H1 (cell line): ENCODE results near the gene KPNA1. TPM values are rescaled to one million over a fixed set of nuclear protein-coding genes. Genes with fewer than 3 reads are reported as not detected.

Experiments used
- CTCF ChIA-PET: fragments of 300-600 bp; sonication (Branson Sonifier 250); formaldehyde crosslinking; loops from one replicate; lab custom pipeline; 2021; ENCODE audit not compliant: partially characterized antibody; lab: Charles Lee
- POLR2A ChIA-PET: fragments of 300-600 bp; sonication (Branson Sonifier 250); formaldehyde crosslinking; loops from one replicate; lab custom pipeline; 2021; ENCODE audit warnings: inconsistent platforms; ENCODE audit not compliant: partially characterized antibody; lab: Charles Lee
- DNase-seq, 2 experiments: peaks; one replicate each; pipeline versions ENCODE4 v3.0.0 to v3.0.0-alpha.2; 2010 to 2022; ENCODE audit warnings: low spot score in 2 of 2, low read depth in 1 of 2, mixed read lengths in 1 of 2
- FAIRE-seq: peaks from 2 replicates; lab custom pipeline; 2011; peaks lifted over from hg19 to GRCh38; lab: Jason Lieb, UNC
- H2AFZ ChIP-seq: 2 replicates; pipeline ENCODE4 v1.8.1; 2012; ENCODE audit warnings: low read length, inconsistent platforms
- H2AK5ac ChIP-seq: 2 replicates; pipeline ENCODE4 v1.6.1; 2013; ENCODE audit warnings: low read depth, low read length
- H2BK120ac ChIP-seq: replicated peaks from 2 replicates; pipeline ENCODE3; 2013; ENCODE audit warnings: low read depth, low read length, inconsistent platforms
- H2BK12ac ChIP-seq: 2 replicates; pipeline ENCODE4 v1.6.1; 2013; ENCODE audit warnings: low read depth, low read length
- H2BK15ac ChIP-seq: 2 replicates; pipeline ENCODE4 v1.6.1; 2013; ENCODE audit warnings: low read length
- H2BK20ac ChIP-seq: 2 replicates; pipeline ENCODE4 v1.6.1; 2013; ENCODE audit warnings: low read length
- H2BK5ac ChIP-seq: 2 replicates; pipeline ENCODE4 v1.6.1; 2013; ENCODE audit warnings: low read depth, low read length
- H3K14ac ChIP-seq: 2 replicates; pipeline ENCODE4 v1.6.1; 2013; ENCODE audit warnings: inconsistent platforms; ENCODE audit not compliant: insufficient read length
- H3K18ac ChIP-seq: 2 replicates; pipeline ENCODE4 v1.6.1; 2013; ENCODE audit warnings: low read length; ENCODE audit errors: extremely low read depth
- H3K23ac ChIP-seq: 2 replicates; pipeline ENCODE4 v1.6.1; 2013; ENCODE audit warnings: inconsistent platforms; ENCODE audit not compliant: insufficient read length
- H3K23me2 ChIP-seq: 2 replicates; pipeline ENCODE4 v1.6.1; 2013; ENCODE audit warnings: low read depth, low read length
- H3K27ac ChIP-seq: 2 replicates; pipeline ENCODE4 v1.6.1; 2011; ENCODE audit warnings: low read depth, low read length, inconsistent platforms
- H3K27me3 ChIP-seq, 4 experiments: replicated peaks in 1 of 4; 1 replicate in 1 of 4; 2 replicates in 3 of 4; pipeline versions ENCODE4 v1.6.1 to v1.8.1; 2011 to 2013; ENCODE audit warnings: low read length in 3 of 4, mild to moderate bottlenecking in 3 of 4, inconsistent platforms in 2 of 4, mixed read lengths in 2 of 4, moderate library complexity in 1 of 4; ENCODE audit not compliant: control insufficient read depth in 3 of 4, insufficient read depth in 3 of 4; ENCODE audit errors: extremely low read depth in 1 of 4
- H3K36me3 ChIP-seq, 4 experiments: 2 replicates each; pipeline versions ENCODE4 v1.6.1 to v1.8.1; 2011 to 2013; ENCODE audit warnings: mild to moderate bottlenecking in 4 of 4, low read length in 3 of 4, moderate library complexity in 2 of 4, control low read depth in 1 of 4, inconsistent platforms in 1 of 4; ENCODE audit not compliant: insufficient read depth in 4 of 4, control insufficient read depth in 2 of 4
- H3K4ac ChIP-seq: replicated peaks from 2 replicates; pipeline ENCODE3; 2013; ENCODE audit warnings: low read length, low read depth, mixed read lengths, inconsistent platforms; ENCODE audit not compliant: insufficient read length
- H3K4me1 ChIP-seq, 4 experiments: replicated peaks in 1 of 4; 1 replicate in 1 of 4; 2 replicates in 3 of 4; pipeline versions ENCODE4 v1.6.1 to v1.8.1; 2011 to 2013; ENCODE audit warnings: low read length in 3 of 4, inconsistent platforms in 2 of 4, mixed read lengths in 1 of 4; ENCODE audit not compliant: insufficient read depth in 4 of 4, control insufficient read depth in 3 of 4
- H3K4me2 ChIP-seq, 2 experiments: 2 replicates each; pipeline versions ENCODE4 v1.6.1 to v1.8.1; 2011 to 2013; ENCODE audit warnings: low read depth in 2 of 2, low read length in 2 of 2, control low read depth in 1 of 2, inconsistent platforms in 1 of 2, mild to moderate bottlenecking in 1 of 2; ENCODE audit not compliant: insufficient read depth in 1 of 2
- H3K4me3 ChIP-seq, 4 experiments: fragments of 200-600, 300-600 bp in 1 of 4; sonication (generic), shearing (Covaris generic), sonication (Bioruptor Twin) in 1 of 4; 2 replicates each; pipeline versions ENCODE4 v1.5.1 to v1.8.1; 2011 to 2016; ENCODE audit warnings: low read length in 4 of 4, low read depth in 3 of 4, control low read depth in 2 of 4, inconsistent platforms in 2 of 4, mild to moderate bottlenecking in 2 of 4, mixed read lengths in 1 of 4, moderate library complexity in 1 of 4; ENCODE audit not compliant: insufficient read depth in 2 of 4; ENCODE audit errors: extremely low read depth in 1 of 4
- H3K56ac ChIP-seq: replicated peaks from 2 replicates; pipeline ENCODE3; 2013; ENCODE audit warnings: low read depth, mild to moderate bottlenecking, mixed read lengths, low read length, inconsistent platforms; ENCODE audit not compliant: insufficient read length
- H3K79me1 ChIP-seq: 2 replicates; pipeline ENCODE4 v1.6.1; 2013; ENCODE audit warnings: low read depth, low read length, control low read depth
- H3K79me2 ChIP-seq, 2 experiments: 2 replicates each; pipeline versions ENCODE4 v1.6.1 to v1.8.1; 2012 to 2013; ENCODE audit warnings: low read length in 2 of 2, mild to moderate bottlenecking in 2 of 2, inconsistent platforms in 1 of 2; ENCODE audit not compliant: insufficient read depth in 2 of 2, control insufficient read depth in 1 of 2
- H3K9ac ChIP-seq, 4 experiments: replicated peaks in 1 of 4; 1 replicate in 1 of 4; 2 replicates in 3 of 4; pipeline versions ENCODE4 v1.6.1 to v1.8.1; 2011 to 2013; ENCODE audit warnings: low read depth in 3 of 4, low read length in 3 of 4, control low read depth in 2 of 4, mild to moderate bottlenecking in 2 of 4, moderate library complexity in 2 of 4, inconsistent platforms in 1 of 4; ENCODE audit errors: extremely low read depth in 1 of 4
- H3K9me3 ChIP-seq, 2 experiments: 2 replicates each; pipeline versions ENCODE4 v1.6.1 to v1.8.1; 2012 to 2013; ENCODE audit warnings: mild to moderate bottlenecking in 2 of 2, moderate library complexity in 2 of 2, control low read depth in 1 of 2, inconsistent platforms in 1 of 2, low read depth in 1 of 2, low read length in 1 of 2, mixed read lengths in 1 of 2; ENCODE audit not compliant: insufficient read depth in 2 of 2
- H4K20me1 ChIP-seq, 2 experiments: replicated peaks in 1 of 2; 2 replicates each; pipeline versions ENCODE3 to v1.8.1; 2011 to 2013; ENCODE audit warnings: inconsistent platforms in 2 of 2, low read length in 2 of 2, mild to moderate bottlenecking in 1 of 2; ENCODE audit not compliant: insufficient read depth in 2 of 2, control insufficient read depth in 1 of 2
- H4K5ac ChIP-seq: 2 replicates; pipeline ENCODE4 v1.6.1; 2013; ENCODE audit warnings: low read length, low read depth, mixed read lengths, inconsistent platforms; ENCODE audit not compliant: insufficient read length
- H4K8ac ChIP-seq: 2 replicates; pipeline ENCODE4 v1.8.0; 2013; ENCODE audit warnings: mild to moderate bottlenecking, moderate library complexity, low read length, inconsistent platforms; ENCODE audit not compliant: insufficient read depth; ENCODE audit errors: extremely low read depth
- H4K91ac ChIP-seq: replicated peaks from 2 replicates; pipeline ENCODE3; 2013; ENCODE audit warnings: low read length, mixed read lengths, inconsistent platforms; ENCODE audit not compliant: insufficient read length
- BACH1 ChIP-seq: IDR thresholded peaks from 2 replicates; pipeline ENCODE4 v1.6.1; 2012; ENCODE audit warnings: low read length, improper control_type of control experiment
- BRCA1 ChIP-seq: IDR thresholded peaks from 2 replicates; pipeline ENCODE4 v1.6.1; 2012; ENCODE audit warnings: low read depth, low read length, improper control_type of control experiment
- CBX8 ChIP-seq: fragments of 300-800, 300-1000 bp; sonication (generic); IDR thresholded peaks from 2 replicates; pipeline ENCODE4 v1.7.1; 2016; ENCODE audit warnings: low read depth, low read length, borderline replicate concordance
- CTCF ChIP-seq, 3 experiments: IDR thresholded peaks; 1 replicate in 2 of 3; 2 replicates in 1 of 3; pipeline versions ENCODE4 v1.5.1 to v1.6.1; 2011; ENCODE audit warnings: low read length in 3 of 3, mild to moderate bottlenecking in 3 of 3, inconsistent platforms in 2 of 3, low read depth in 1 of 3, moderate library complexity in 1 of 3; ENCODE audit not compliant: insufficient read depth in 1 of 3; ENCODE audit errors: control extremely low read depth in 1 of 3
- E2F6 ChIP-seq: IDR thresholded peaks from 2 replicates; pipeline ENCODE4 v1.6.1; 2012; ENCODE audit warnings: inconsistent platforms
- EP300 ChIP-seq, 2 experiments: IDR thresholded peaks; 1 replicate in 1 of 2; 2 replicates in 1 of 2; pipeline ENCODE4 v1.6.1; 2011 to 2012; ENCODE audit warnings: low read depth in 2 of 2, low read length in 2 of 2, mild to moderate bottlenecking in 2 of 2, borderline replicate concordance in 1 of 2, inconsistent platforms in 1 of 2, moderate library complexity in 1 of 2
- GTF2F1 ChIP-seq: IDR thresholded peaks from 2 replicates; pipeline ENCODE4 v1.6.1; 2012; ENCODE audit warnings: low read depth, low read length, improper control_type of control experiment, borderline replicate concordance
- KDM1A ChIP-seq: fragments of 200-600, 300-600 bp; sonication (generic); IDR thresholded peaks from 2 replicates; pipeline ENCODE4 v1.7.1; 2016; ENCODE audit warnings: mild to moderate bottlenecking, low read length, borderline replicate concordance
- SIN3A ChIP-seq, 2 experiments: IDR thresholded peaks in 1 of 2; conservative IDR thresholded peaks in 1 of 2; 2 replicates each; pipeline ENCODE4 v1.6.1; 2011 to 2012; ENCODE audit warnings: low read length in 2 of 2, improper control_type of control experiment in 1 of 2, low read depth in 1 of 2, mild to moderate bottlenecking in 1 of 2
- SP1 ChIP-seq: IDR thresholded peaks from 2 replicates; pipeline ENCODE4 v1.6.1; 2011; ENCODE audit warnings: low read depth, low read length
- SUZ12 ChIP-seq: fragments of 200-600 bp; sonication (generic); IDR thresholded peaks from 2 replicates; pipeline ENCODE4 v1.6.1; 2012; ENCODE audit warnings: mild to moderate bottlenecking, inconsistent platforms, low read length, moderate library complexity, mixed read lengths
- WGBS, 2 experiments: shearing (Covaris generic) in 1 of 2; methylation state at CpG; one replicate each; pipeline versions ENCODE4 v1.1.6 to v1.1.7; 2013 to 2015; ENCODE audit warnings: low lambda C conversion rate in 2 of 2, mixed read lengths in 2 of 2, inconsistent platforms in 1 of 2, low coverage in 1 of 2, missing lambda C conversion rate in 1 of 2; ENCODE audit not compliant: insufficient replicate concordance in 2 of 2, insufficient coverage in 1 of 2, insufficient read length in 1 of 2; ENCODE audit errors: extremely low coverage in 1 of 2, missing lambda C conversion rate in 1 of 2; 5-methylcytosine and 5-hydroxymethylcytosine counted together
- polyA plus RNA-seq, 7 experiments: library from polyadenylated mRNA; depleted of rRNA in 3 of 7; stranded (reverse) in 5 of 7; unstranded in 2 of 7; fragments of >200 nt in 5 of 7; fragments of 200-250 nt in 2 of 7; gene quantifications; 1 replicate in 5 of 7; 2 replicates in 1 of 7; 4 replicates in 1 of 7; pipeline versions ENCODE4 v1.2.1 to v1.2.3, GENCODE V29; 2011 to 2013; ENCODE audit warnings: missing spikeins in 2 of 7, mixed read lengths in 2 of 7
- total RNA-seq: library from RNA; stranded (reverse); fragmentation: NEBNext Ultra II Directional; extraction: Animal tissue kit (Norgen Biotek cat#: 25700); gene quantifications from 2 replicates; pipeline ENCODE4 v1.2.1, GENCODE V29; 2021

Gene KPNA1
- total and polyA plus RNA-seq, 2 of the 8 experiments (the other 6 are each of a cell fraction or from before 2014, with no cell fraction given): 14.8 to 63.0 TPM

- no peak overlapping the region for H2BK5ac ChIP-seq
- no peak overlapping the region for H3K56ac ChIP-seq
- no peak overlapping the region for H3K4me2 ChIP-seq
- no peaks in the 10 kb centered on the region for H3K4me1 ChIP-seq
- no peak overlapping the region for H3K23ac ChIP-seq
- no peak for FAIRE-seq
- WGBS, 2 experiments: 94% methylated on average over 3 of the region's 3 CpGs; no CpG with 5 or more reads in 1 of the 2 experiments
- no peaks in the 10 kb centered on the region for H3K36me3 ChIP-seq
- no peak overlapping the region for H3K9ac ChIP-seq
- peaks cover 0 to 53% of the 10 kb centered on the region in 2 experiments; a peak in 2 of 4 replicates for H3K79me2 ChIP-seq
- DNase-seq: no peak
- no peak overlapping the region for H2BK15ac ChIP-seq
- H3K4ac ChIP-seq: no peak overlapping the region
- no peaks in the 10 kb centered on the region for H3K79me1 ChIP-seq
- H2BK120ac ChIP-seq: no peak overlapping the region
- ChIA-PET POLR2A (no interaction called here), CTCF (no interaction called here)
- H4K20me1 ChIP-seq: peaks cover 0 to 8% of the 10 kb centered on the region in 2 experiments
- H2AK5ac ChIP-seq: no peak overlapping the region
- no peak overlapping the region for H3K18ac ChIP-seq
- no peaks in the 10 kb centered on the region for H3K23me2 ChIP-seq
- H3K4me3 ChIP-seq: no peak overlapping the region
- no peak overlapping the region for H3K14ac ChIP-seq
- H2BK12ac ChIP-seq: no peak overlapping the region
- H4K91ac ChIP-seq: no peak overlapping the region
- H2BK20ac ChIP-seq: no peak overlapping the region
- no peak overlapping the region for H3K27ac ChIP-seq
- H4K8ac ChIP-seq: no peak overlapping the region
- no peak overlapping the region for H4K5ac ChIP-seq
- no peaks in the 10 kb centered on the region for H3K27me3 ChIP-seq
- no peaks in the 10 kb centered on the region for H3K9me3 ChIP-seq
- H2AFZ ChIP-seq: no peak overlapping the region
- TF ChIP-seq CBX8 (no peak), SIN3A (conservative IDR thresholded peaks at IDR 0.05 in 1 of 2, IDR thresholded peaks at IDR 0.05 in 1 of 2; ENCODE audit: low read depth in 1 of 2, low read length in 2 of 2) (no peak), SP1 (no peak), E2F6 (no peak), BACH1 (no peak), CTCF (IDR thresholded peaks at IDR 0.05; ENCODE audit: control extremely low read depth in 1 of 3, insufficient read depth in 1 of 3, low read depth in 1 of 3, low read length in 3 of 3) (no peak), GTF2F1 (no peak), SUZ12 (no peak), KDM1A (no peak), BRCA1 (no peak), EP300 (IDR thresholded peaks at IDR 0.05; ENCODE audit: borderline replicate concordance in 1 of 2, low read depth in 2 of 2, low read length in 2 of 2) (no peak)
These were observed 33.3 kb downstream of the KPNA1 start for GRCh38 chr3:122481390-122481789.
